Measurements from ENCODE around the gene CMTM7. TPM values are rescaled to one million over a fixed set of nuclear protein-coding genes. Genes with fewer than 3 reads are reported as not detected.
"Not testable (repeated sequence)": the region's sequence is repeated elsewhere in the genome, so short reads cannot be mapped to it uniquely, and the experiment has no call there.

The CMTM7 gene
- total and polyA plus RNA-seq, 7 experiments from 2014 or later, result 38.6 to 157 (median 53.0) TPM

- H3K27ac ChIP-seq (ENCODE audit: low read depth, low read length), result peak overlapping the region; percentile 97
- H3K4me3 ChIP-seq (ENCODE audit: low read length), result peak overlapping the region; percentile 34
- H3K4me3 Mint-ChIP-seq, result peak overlapping the region in 5 of 10 donors; percentile 25 to 92 (median 87)
Measured at GRCh38 chr3:32460031-32460749, 68.5 kb downstream of the CMTM7 start.

GRCh38 chr3:32460817-32461496 lies 69.3 kb downstream of the CMTM7 start:
- not testable (repeated sequence) for H3K27me3 Mint-ChIP-seq; H3K9me3 Mint-ChIP-seq; ATAC-seq; H3K36me3 ChIP-seq (ENCODE audit: control insufficient read depth in 2 of 3, insufficient read depth in 3 of 3, low read length in 3 of 3); H3K9me3 ChIP-seq (ENCODE audit: control insufficient read depth in 2 of 3, low read length in 3 of 3); H3K27ac Mint-ChIP-seq; H3K27me3 ChIP-seq (ENCODE audit: control insufficient read depth in 2 of 2, insufficient read depth in 2 of 2, low read length in 2 of 2)
- H3K4me3 Mint-ChIP-seq, result peak overlapping the region in 4 of 10 donors; percentile 46 to 92 (median 88)
- POLR2A ChIA-PET, result interaction anchor here (0.6 to 10.9 kb wide), 20 partner anchors 10 to 284 kb away, joined by 3 to 304 read pairs (median 5); partner anchors contain the start of gene CMTM7
- intact Hi-C loops (cut with micrococcal nuclease), result loop anchor here (1.0 to 2.0 kb wide), 11 partner anchors 7 to 929 kb away; partner anchors contain the start of genes CMTM6 (in 2 of the 2), STT3B (in 2 of the 2) and CMTM8 (in 1 of the 2)
- CTCF ChIA-PET, result interaction anchor here (0.6 to 3.2 kb wide), 11 partner anchors 8 to 284 kb away, joined by 3 to 14 read pairs (median 4); no protein-coding TSS in a partner anchor
- Histone ChIP-seq H3K4me1 (ENCODE audit: control insufficient read depth in 2 of 2, insufficient read depth in 2 of 2, low read length in 2 of 2) (peaks cover 65 to 69% of the 10 kb centered on the region in 2 donors), H3K4me3 (ENCODE audit: low read length) (peak overlapping the region; percentile 34), H3K27ac (ENCODE audit: low read depth, low read length) (peak overlapping the region; percentile 97)
- DNase-seq, result peak in 1 of 9 donors; percentile 30
- H3K4me1 Mint-ChIP-seq, result peaks cover 26 to 45% (median 33%) of the 10 kb centered on the region in 7 donors
- peaks cover 3 to 14% (median 7%) of the 10 kb centered on the region in 5 donors for H3K36me3 Mint-ChIP-seq

More at GRCh38 chr3:32460031-32460749, 68.5 kb downstream of the CMTM7 start:
- Histone ChIP-seq H3K9me3 (ENCODE audit: control insufficient read depth in 2 of 3, low read length in 3 of 3) (no peaks in the 10 kb centered on the region), H3K27me3 (ENCODE audit: control insufficient read depth in 2 of 2, insufficient read depth in 2 of 2, low read length in 2 of 2) (no peaks in the 10 kb centered on the region), H3K4me1 (ENCODE audit: control insufficient read depth in 2 of 2, insufficient read depth in 2 of 2, low read length in 2 of 2) (peaks cover 71 to 77% of the 10 kb centered on the region in 2 donors), H3K36me3 (ENCODE audit: control insufficient read depth in 2 of 3, insufficient read depth in 3 of 3, low read length in 3 of 3) (no peaks in the 10 kb centered on the region)
- Mint-ChIP-seq H3K27me3 (no peaks in the 10 kb centered on the region), H3K4me1 (peaks cover 30 to 45% (median 33%) of the 10 kb centered on the region in 7 donors), H3K36me3 (peaks cover 4 to 13% (median 9%) of the 10 kb centered on the region in 5 donors), H3K9me3 (peaks cover 0 to 5% (median 0%) of the 10 kb centered on the region in 11 donors), H3K27ac (no peak overlapping the region)
- peak; percentile 87 for ATAC-seq
- DNase-seq, result peak; percentile 52 to 95 (median 94)
- POLR2A ChIA-PET, result interaction anchor here (0.6 to 10.9 kb wide), 22 partner anchors 12 to 346 kb away, joined by 3 to 304 read pairs (median 5); partner anchors contain the start of gene CMTM7
- CTCF ChIA-PET, result interaction anchor here (0.6 to 3.2 kb wide), 11 partner anchors 9 to 283 kb away, joined by 3 to 14 read pairs (median 4); no protein-coding TSS in a partner anchor
- intact Hi-C loops (cut with micrococcal nuclease), result loop anchor here (1.0 to 2.0 kb wide), 11 partner anchors 8 to 928 kb away; partner anchors contain the start of genes CMTM6 (in 2 of the 2), STT3B (in 2 of the 2) and CMTM8 (in 1 of the 2)

- CTCF ChIA-PET, result interaction anchor here (0.7 to 2.8 kb wide), 6 partner anchors 29 to 91 kb away, joined by 4 to 14 read pairs (median 6); no protein-coding TSS in a partner anchor
- POLR2A ChIA-PET, result interaction anchor here (0.6 to 10.9 kb wide), 7 partner anchors 20 to 91 kb away, joined by 3 to 304 read pairs (median 3); no protein-coding TSS in a partner anchor
- peak in 7 of 9 donors; percentile 30 to 53 (median 46) for DNase-seq
- H3K36me3 Mint-ChIP-seq; H3K9me3 ChIP-seq (ENCODE audit: control insufficient read depth in 2 of 3, low read length in 3 of 3); H3K4me3 Mint-ChIP-seq; H3K9me3 Mint-ChIP-seq; H3K27ac Mint-ChIP-seq; H3K36me3 ChIP-seq (ENCODE audit: control insufficient read depth in 2 of 3, insufficient read depth in 3 of 3, low read length in 3 of 3); H3K27me3 ChIP-seq (ENCODE audit: control insufficient read depth in 2 of 2, insufficient read depth in 2 of 2, low read length in 2 of 2); intact Hi-C loops (cut with micrococcal nuclease); ATAC-seq; H3K27me3 Mint-ChIP-seq: not testable (repeated sequence)
- peaks cover 52 to 56% of the 10 kb centered on the region in 2 donors for H3K4me1 ChIP-seq (ENCODE audit: control insufficient read depth in 2 of 2, insufficient read depth in 2 of 2, low read length in 2 of 2)
- H3K4me3 ChIP-seq (ENCODE audit: low read length), result peak overlapping the region; percentile 35
- H3K4me1 Mint-ChIP-seq, result peaks cover 11 to 39% (median 31%) of the 10 kb centered on the region in 7 donors
- peak overlapping the region; percentile 97 for H3K27ac ChIP-seq (ENCODE audit: low read depth, low read length)
Measured at GRCh38 chr3:32462191-32462986, 70.7 kb downstream of the CMTM7 start.

GRCh38 chr3:32463415-32463814 lies 71.8 kb downstream of the CMTM7 start:
- H3K27me3 Mint-ChIP-seq; H3K36me3 ChIP-seq (ENCODE audit: control insufficient read depth in 2 of 3, insufficient read depth in 3 of 3, low read length in 3 of 3); H3K4me3 Mint-ChIP-seq; H3K36me3 Mint-ChIP-seq; H3K9me3 Mint-ChIP-seq; H3K27me3 ChIP-seq (ENCODE audit: control insufficient read depth in 2 of 2, insufficient read depth in 2 of 2, low read length in 2 of 2); H3K4me3 ChIP-seq (ENCODE audit: low read length); H3K9me3 ChIP-seq (ENCODE audit: control insufficient read depth in 2 of 3, low read length in 3 of 3); intact Hi-C loops (cut with micrococcal nuclease); H3K27ac Mint-ChIP-seq; DNase-seq; ATAC-seq: not testable (repeated sequence)
- Histone ChIP-seq H3K4me1 (ENCODE audit: control insufficient read depth in 2 of 2, insufficient read depth in 2 of 2, low read length in 2 of 2) (peaks cover 48 to 50% of the 10 kb centered on the region in 2 donors), H3K27ac (ENCODE audit: low read depth, low read length) (peak overlapping the region; percentile 97)
- CTCF ChIA-PET, result interaction anchor here (1.4 to 2.8 kb wide), 2 partner anchors 43 to 92 kb away, joined by 4 to 8 read pairs; no protein-coding TSS in a partner anchor
- POLR2A ChIA-PET, result interaction anchor here (1.5 to 10.9 kb wide), 3 partner anchors 30 to 92 kb away, joined by 6 to 304 read pairs (median 30); no protein-coding TSS in a partner anchor
- H3K4me1 Mint-ChIP-seq, result peaks cover 9 to 35% (median 26%) of the 10 kb centered on the region in 7 donors

GRCh38 chr3:32464726-32465125 lies 73.1 kb downstream of the CMTM7 start:
- ATAC-seq; DNase-seq; H3K36me3 ChIP-seq (ENCODE audit: control insufficient read depth in 2 of 3, insufficient read depth in 3 of 3, low read length in 3 of 3); H3K27ac ChIP-seq (ENCODE audit: low read depth, low read length); intact Hi-C loops (cut with micrococcal nuclease); H3K27me3 Mint-ChIP-seq; CTCF ChIA-PET; H3K9me3 ChIP-seq (ENCODE audit: control insufficient read depth in 2 of 3, low read length in 3 of 3); H3K9me3 Mint-ChIP-seq; H3K36me3 Mint-ChIP-seq; H3K4me3 ChIP-seq (ENCODE audit: low read length); H3K27me3 ChIP-seq (ENCODE audit: control insufficient read depth in 2 of 2, insufficient read depth in 2 of 2, low read length in 2 of 2): not testable (repeated sequence)
- Mint-ChIP-seq H3K4me1 (peaks cover 20 to 44% (median 36%) of the 10 kb centered on the region in 7 donors), H3K27ac (peak overlapping the region in 3 of 9 donors; percentile 60 to 91 (median 72)), H3K4me3 (peak overlapping the region in 2 of 10 donors; percentile 7 to 26)
- POLR2A ChIA-PET, result interaction anchor here (1.1 to 1.4 kb wide), 3 partner anchors 9 to 69 kb away, joined by 3 to 6 read pairs (median 4); no protein-coding TSS in a partner anchor
- peaks cover 35 to 37% of the 10 kb centered on the region in 2 donors for H3K4me1 ChIP-seq (ENCODE audit: control insufficient read depth in 2 of 2, insufficient read depth in 2 of 2, low read length in 2 of 2)

All from naive thymus-derived CD4-positive, alpha-beta T cell (primary cell).